GM23248 (cell line): ENCODE data around the gene PHLPP2. TPM values are rescaled to one million over a fixed set of nuclear protein-coding genes. Genes with fewer than 3 reads are reported as not detected.
"Not testable (repeated sequence)": the region's sequence is repeated elsewhere in the genome, so short reads cannot be mapped to it uniquely, and the experiment has no call there.

Experiments used
- DNase-seq: peaks from one replicate; pipeline ENCODE4 v3.0.0-alpha.2; 2015
- H2AFZ ChIP-seq: fragments of 200-600 bp; sonication (generic); 2 replicates; pipeline ENCODE4 v1.6.1; 2016; ENCODE audit warnings: antibody characterized with exemption
- H3F3A ChIP-seq: fragments of 200-600 bp; sonication (generic); 2 replicates; pipeline ENCODE4 v1.6.1; 2016; ENCODE audit warnings: mild to moderate bottlenecking, antibody characterized with exemption, mixed run types; ENCODE audit not compliant: insufficient read depth
- H3K27ac ChIP-seq: fragments of 200-600 bp; sonication (generic); 2 replicates; pipeline ENCODE4 v1.5.1; 2016; ENCODE audit warnings: mild to moderate bottlenecking
- H3K27me3 ChIP-seq: fragments of 200-600 bp; sonication (generic); replicated peaks from 2 replicates; pipeline ENCODE4 v1.6.1; 2016; ENCODE audit warnings: mild to moderate bottlenecking; ENCODE audit not compliant: insufficient read depth
- H3K36me3 ChIP-seq: fragments of 200-600 bp; sonication (generic); 2 replicates; pipeline ENCODE4 v1.6.1; 2016; ENCODE audit warnings: low read depth, mild to moderate bottlenecking
- H3K4me1 ChIP-seq: fragments of 200-600 bp; sonication (generic); 2 replicates; pipeline ENCODE4 v1.6.1; 2016; ENCODE audit warnings: mild to moderate bottlenecking; ENCODE audit not compliant: insufficient read depth
- H3K4me2 ChIP-seq: fragments of 200-600 bp; sonication (generic); one replicate; pipeline ENCODE4 v1.6.1; 2016; ENCODE audit warnings: mild to moderate bottlenecking; ENCODE audit not compliant: unreplicated experiment
- H3K4me3 ChIP-seq: fragments of 200-600 bp; sonication (generic); 2 replicates; pipeline ENCODE4 v1.5.1; 2016; ENCODE audit warnings: mild to moderate bottlenecking
- H3K79me2 ChIP-seq: fragments of 200-600 bp; sonication (generic); 2 replicates; pipeline ENCODE4 v1.6.1; 2016; ENCODE audit warnings: mild to moderate bottlenecking; ENCODE audit not compliant: insufficient read depth
- H3K9ac ChIP-seq: fragments of 200-600 bp; sonication (generic); 2 replicates; pipeline ENCODE4 v1.6.1; 2016; ENCODE audit warnings: mild to moderate bottlenecking
- H3K9me2 ChIP-seq: fragments of 200-600 bp; sonication (generic); 2 replicates; pipeline ENCODE4 v1.6.1; 2016; ENCODE audit warnings: mixed run types, mild to moderate bottlenecking, moderate library complexity; ENCODE audit not compliant: insufficient read depth
- H3K9me3 ChIP-seq: fragments of 200-600 bp; sonication (generic); one replicate; pipeline ENCODE4 v1.6.1; 2017; ENCODE audit warnings: low read depth
- H4K20me1 ChIP-seq: fragments of 200-600 bp; sonication (generic); 2 replicates; pipeline ENCODE4 v1.6.0; 2016; ENCODE audit not compliant: insufficient read depth
- EZH2 ChIP-seq: fragments of 200-600 bp; sonication (generic); IDR thresholded peaks from 2 replicates; pipeline ENCODE4 v1.6.1; 2018; ENCODE audit warnings: antibody characterized with exemption, mild to moderate bottlenecking; ENCODE audit not compliant: insufficient read depth, poor library complexity, severe bottlenecking
- EZH2phosphoT487 ChIP-seq: fragments of 200-600 bp; sonication (generic); IDR thresholded peaks from 2 replicates; pipeline ENCODE4 v1.6.1; 2018; ENCODE audit warnings: antibody characterized with exemption, moderate library complexity, mild to moderate bottlenecking, low read depth; ENCODE audit not compliant: insufficient read depth
- WGBS, 2 experiments: methylation state at CpG; one replicate each; pipeline ENCODE4 v1.1.6; 2015 to 2017; ENCODE audit warnings: low lambda C conversion rate in 2 of 2, low coverage in 1 of 2; ENCODE audit errors: missing lambda C conversion rate in 2 of 2; 5-methylcytosine and 5-hydroxymethylcytosine counted together
- in situ Hi-C: fragments of 300-500 bp; cut with MboI; formaldehyde crosslinking; loops from 2 replicates; pipeline ENCODE4 v1.15.0; 2020
- polyA plus RNA-seq: library from polyadenylated mRNA; unstranded; fragments of >200 nt; fragmentation: Nextera tagmentation; extraction: Ambion mirVana; gene quantifications from 2 replicates; pipeline ENCODE4 v1.2.1, GENCODE V29; 2016
- total RNA-seq: library from RNA; depleted of rRNA; stranded (reverse); fragments of >200 nt; shearing (Covaris generic); gene quantifications from 2 replicates; pipeline ENCODE4 v1.2.3, GENCODE V29; 2014

The PHLPP2 gene
- total and polyA plus RNA-seq, 2 experiments from 2014 or later: 2.6 to 7.1 TPM

DNA sequence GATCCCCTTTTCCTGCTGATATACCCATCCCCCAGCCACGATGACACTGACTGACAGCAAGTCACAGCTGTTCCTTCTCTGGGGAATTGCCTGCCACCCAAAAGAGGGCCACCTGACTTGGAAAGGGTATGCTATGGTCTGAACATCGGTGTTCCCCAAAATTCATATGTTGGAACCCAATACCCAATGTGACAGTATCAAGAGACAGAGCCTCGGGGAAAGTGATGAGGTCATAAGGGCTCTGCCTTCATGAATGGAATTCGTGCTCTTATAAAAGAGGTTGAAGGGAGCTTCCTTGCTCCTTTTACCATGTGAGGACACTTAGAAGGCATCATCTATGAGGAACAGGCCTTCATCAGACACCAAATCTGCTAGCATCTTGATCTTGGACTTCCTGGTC is 106.1 kb downstream of the PHLPP2 start:
- 35 to 40% methylated on average over 4 of the region's 4 CpGs for WGBS, 2 experiments
- Histone ChIP-seq H3K79me2 (no peaks in the 10 kb centered on the region), H2AFZ (no peak overlapping the region), H4K20me1 (no peaks in the 10 kb centered on the region), H3K4me3 (no peak overlapping the region), H3K9me3 (no peaks in the 10 kb centered on the region), H3K4me1 (no peaks in the 10 kb centered on the region), H3K27ac (no peak overlapping the region), H3F3A (no peaks in the 10 kb centered on the region), H3K9me2 (no peaks in the 10 kb centered on the region), H3K4me2 (no peak overlapping the region), H3K27me3 (no peaks in the 10 kb centered on the region), H3K36me3 (no peaks in the 10 kb centered on the region), H3K9ac (no peak overlapping the region)
- DNase-seq: no peak
- in situ Hi-C loops: no loop called here
- TF ChIP-seq EZH2phosphoT487 (no peak), EZH2 (no peak)

DNA sequence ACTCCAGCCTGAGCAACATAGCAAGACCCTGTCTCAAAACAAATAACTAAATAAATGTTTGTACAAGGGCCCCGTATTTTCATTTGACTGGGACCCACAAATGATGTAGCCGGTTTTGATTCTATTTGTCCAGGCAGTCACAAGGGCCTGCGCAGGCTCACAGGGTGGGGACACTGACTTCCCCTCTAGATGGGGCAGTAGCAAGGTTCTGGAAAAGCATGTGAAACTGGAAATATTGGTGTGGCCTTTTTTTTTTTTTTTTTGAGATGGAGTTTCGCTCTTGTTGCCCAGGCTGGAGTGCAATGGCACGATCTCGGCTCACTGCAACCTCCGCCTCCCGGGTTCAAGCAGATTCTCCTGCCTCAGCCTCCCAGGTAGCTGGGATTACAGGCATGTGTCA is 109.5 kb downstream of the PHLPP2 start:
- DNase-seq, H3K9me2 ChIP-seq, H2AFZ ChIP-seq, H3K4me1 ChIP-seq, H3K9me3 ChIP-seq, H3K4me3 ChIP-seq, H3K36me3 ChIP-seq, H3K9ac ChIP-seq, in situ Hi-C loops, H3K79me2 ChIP-seq, H3F3A ChIP-seq, H3K4me2 ChIP-seq, H3K27ac ChIP-seq, H4K20me1 ChIP-seq: not testable (repeated sequence)
- WGBS, 2 experiments: 78% methylated on average over 6 to 8 of the region's 8 CpGs
- 0 out of 2 replicates have a peak, but pooled peaks cover 12% of the 10 kb centered on the region for H3K27me3 ChIP-seq

DNA sequence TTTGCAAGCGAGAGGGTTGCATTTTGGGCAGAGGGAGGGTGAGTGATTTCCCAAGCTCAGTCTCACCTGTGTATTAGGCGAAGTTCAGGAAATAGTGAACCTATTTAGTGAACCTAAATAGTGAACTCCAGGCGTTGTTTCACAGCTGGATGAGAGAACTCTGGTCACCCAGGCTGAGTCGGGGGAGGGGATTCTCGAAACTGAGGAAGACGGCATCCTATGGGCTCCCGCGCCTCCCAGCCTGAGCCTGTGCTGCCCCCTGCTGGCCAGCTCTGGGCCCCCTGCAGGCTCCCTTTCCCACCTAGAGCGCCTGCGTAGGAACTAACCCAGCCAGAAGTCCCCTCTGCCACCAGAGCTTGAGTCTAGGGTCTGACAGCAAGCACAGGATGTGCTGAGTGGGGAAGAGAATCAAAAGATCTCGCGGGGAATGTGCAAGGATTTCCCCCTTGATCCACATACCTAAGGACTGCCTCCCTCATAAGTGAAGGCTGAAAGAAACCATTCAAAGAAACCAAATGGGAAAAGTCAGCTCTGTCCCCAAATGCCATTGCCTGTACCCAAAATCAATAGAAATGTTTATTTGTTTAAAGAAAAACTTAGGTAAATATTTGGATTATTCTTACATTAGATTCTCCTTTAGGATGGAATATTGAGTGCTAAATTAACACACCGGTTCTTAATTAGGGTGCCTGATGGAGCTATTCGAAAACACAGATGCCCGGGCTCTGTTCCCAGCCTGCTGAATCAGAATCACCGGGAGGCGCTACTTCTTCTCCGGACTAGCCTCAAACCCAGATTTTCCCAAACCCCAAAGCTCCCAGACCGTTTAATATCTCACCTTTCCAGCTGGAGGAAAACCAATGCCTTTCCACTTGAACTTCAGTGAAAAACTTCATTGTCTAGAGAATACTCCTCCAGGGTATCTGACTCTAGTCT is 113.3 kb downstream of the PHLPP2 start:
- in situ Hi-C loops: no loop called here

DNA sequence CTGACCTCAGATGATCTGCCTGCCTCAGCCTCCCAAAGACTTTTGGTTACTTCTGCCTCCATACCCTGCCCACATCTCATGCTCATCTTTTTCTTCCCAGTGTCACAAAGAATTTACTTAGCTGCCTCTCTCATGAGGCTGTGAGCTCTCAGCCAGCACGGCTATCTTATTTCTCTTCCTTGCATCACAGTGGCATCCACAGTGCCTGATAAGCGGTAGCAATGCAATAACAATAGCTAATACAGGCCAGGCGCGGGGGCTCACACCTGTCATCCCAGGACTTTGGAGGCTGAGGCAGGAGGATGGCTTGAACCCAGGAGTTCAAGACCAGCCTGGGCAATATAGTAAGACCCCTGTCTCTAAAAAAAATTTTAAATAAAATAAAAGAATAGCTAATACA is 114.1 kb downstream of the PHLPP2 start:
- no peak overlapping the region for H3K4me3 ChIP-seq
- H3K79me2 ChIP-seq: no peaks in the 10 kb centered on the region
- 0 out of 2 replicates have a peak, but pooled peaks cover 12% of the 10 kb centered on the region for H3K27me3 ChIP-seq
- H2AFZ ChIP-seq: no peak overlapping the region
- no peaks in the 10 kb centered on the region for H3K9me3 ChIP-seq
- no peak overlapping the region for H3K27ac ChIP-seq
- no peaks in the 10 kb centered on the region for H3K36me3 ChIP-seq
- H4K20me1 ChIP-seq: no peaks in the 10 kb centered on the region
- H3F3A ChIP-seq: no peaks in the 10 kb centered on the region
- in situ Hi-C loops: no loop called here
- TF ChIP-seq EZH2phosphoT487 (no peak), EZH2 (no peak)
- H3K9ac ChIP-seq: no peak overlapping the region
- no peaks in the 10 kb centered on the region for H3K4me1 ChIP-seq
- no peak for DNase-seq
- H3K4me2 ChIP-seq: no peak overlapping the region
- no peaks in the 10 kb centered on the region for H3K9me2 ChIP-seq
- 52 to 57% methylated on average over 4 of the region's 4 CpGs for WGBS, 2 experiments

More for the DNA sequence above, 113.3 kb downstream of the PHLPP2 start:
- peak; percentile 63 for DNase-seq
- TF ChIP-seq EZH2 (no peak), EZH2phosphoT487 (no peak)
- Histone ChIP-seq H4K20me1 (no peaks in the 10 kb centered on the region), H2AFZ (peak overlapping the region; percentile 31; the same call in 1 of the 2 replicates), H3K9me2 (no peaks in the 10 kb centered on the region), H3K4me1 (no peaks in the 10 kb centered on the region), H3K27ac (no peak overlapping the region), H3F3A (no peaks in the 10 kb centered on the region), H3K27me3 (0 out of 2 replicates have a peak, but pooled peaks cover 12% of the 10 kb centered on the region), H3K36me3 (no peaks in the 10 kb centered on the region), H3K4me3 (0 out of 2 replicates have a peak overlapping the region, but pooled peaks have one; percentile 23), H3K79me2 (no peaks in the 10 kb centered on the region), H3K4me2 (peak overlapping the region; percentile 28), H3K9ac (no peak overlapping the region), H3K9me3 (no peaks in the 10 kb centered on the region)
- 8 to 9% methylated on average over 17 to 19 of the region's 19 CpGs for WGBS, 2 experiments
